Muscle of leg (tissue), 11 donors: ENCODE measurements around the gene IRF8. TPM values are rescaled to one million over a fixed set of nuclear protein-coding genes. Genes with fewer than 3 reads are reported as not detected.

ENCODE experiments used
- DNase-seq: peaks from one replicate; pipeline ENCODE4 v3.0.0; 2013
- H3K27ac ChIP-seq: one replicate; pipeline ENCODE4 v1.5.1; 2013; ENCODE audit warnings: mild to moderate bottlenecking, low read length, control low read depth
- H3K27me3 ChIP-seq: one replicate; pipeline ENCODE4 v1.6.1; 2013; ENCODE audit warnings: low read length; ENCODE audit not compliant: control insufficient read depth, insufficient read depth
- H3K36me3 ChIP-seq: one replicate; pipeline ENCODE4 v1.6.1; 2013; ENCODE audit warnings: low read length; ENCODE audit not compliant: control insufficient read depth, insufficient read depth
- H3K4me1 ChIP-seq: one replicate; pipeline ENCODE4 v1.6.1; 2013; ENCODE audit warnings: low read length; ENCODE audit not compliant: control insufficient read depth, insufficient read depth
- H3K4me3 ChIP-seq: one replicate; pipeline ENCODE4 v1.5.1; 2013; ENCODE audit warnings: low read length, control low read depth
- H3K9me3 ChIP-seq: replicated peaks from 2 replicates; pipeline ENCODE4 v1.6.1; 2013; ENCODE audit warnings: low read depth, low read length; ENCODE audit not compliant: control insufficient read depth
- WGBS: methylation state at CpG from one replicate; pipeline ENCODE4 v1.1.5; 2013; ENCODE audit warnings: missing lambda C conversion rate; ENCODE audit not compliant: insufficient coverage; 5-methylcytosine and 5-hydroxymethylcytosine counted together
- polyA plus RNA-seq, 8 donors: library from polyadenylated mRNA; unstranded; fragments of 120-200 nt; gene quantifications; one replicate each; pipeline versions ENCODE4 v1.2.1 to v1.2.3, GENCODE V29; 2013; ENCODE audit warnings: inconsistent platforms in 1 of 8, low replicate concordance in 1 of 8; ENCODE audit not compliant: insufficient read length in 8 of 8, insufficient read depth in 1 of 8
- total RNA-seq: library from RNA; stranded (reverse); fragments of 120-200 nt; gene quantifications from one replicate; pipeline ENCODE4 v1.2.4, GENCODE V29; 2013

Gene IRF8
- total and polyA plus RNA-seq, 9 donors, result 3.6 to 7.7 (median 5.8) TPM

DNA sequence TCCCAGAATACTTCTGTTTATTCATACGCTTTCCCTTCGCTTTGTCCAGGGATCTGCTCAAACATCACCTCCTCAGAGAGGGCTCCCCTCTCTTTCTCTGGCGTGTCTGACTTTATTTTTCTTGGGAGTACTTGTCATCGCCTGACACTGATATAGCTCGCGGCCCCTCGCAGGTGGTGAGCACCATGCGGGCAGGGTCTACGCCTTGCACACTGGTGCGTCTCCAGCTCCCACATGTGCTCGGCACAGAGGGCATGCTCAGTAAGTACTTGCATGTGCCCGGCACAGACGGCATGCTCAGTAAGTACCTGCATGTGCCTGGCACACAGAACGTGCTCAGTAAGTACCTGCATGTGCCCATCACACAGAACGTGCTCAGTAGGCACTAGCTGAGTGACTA is 57.5 kb downstream of the IRF8 start:
- H3K4me3 ChIP-seq, result no peak overlapping the region
- H3K27me3 ChIP-seq, result peaks cover 26% of the 10 kb centered on the region
- no peaks in the 10 kb centered on the region for H3K4me1 ChIP-seq
- no peaks in the 10 kb centered on the region for H3K36me3 ChIP-seq
- H3K9me3 ChIP-seq, result no peaks in the 10 kb centered on the region
- 87% methylated on average over 15 of the region's 15 CpGs for WGBS
- DNase-seq, result no peak
- no peak overlapping the region for H3K27ac ChIP-seq

DNA sequence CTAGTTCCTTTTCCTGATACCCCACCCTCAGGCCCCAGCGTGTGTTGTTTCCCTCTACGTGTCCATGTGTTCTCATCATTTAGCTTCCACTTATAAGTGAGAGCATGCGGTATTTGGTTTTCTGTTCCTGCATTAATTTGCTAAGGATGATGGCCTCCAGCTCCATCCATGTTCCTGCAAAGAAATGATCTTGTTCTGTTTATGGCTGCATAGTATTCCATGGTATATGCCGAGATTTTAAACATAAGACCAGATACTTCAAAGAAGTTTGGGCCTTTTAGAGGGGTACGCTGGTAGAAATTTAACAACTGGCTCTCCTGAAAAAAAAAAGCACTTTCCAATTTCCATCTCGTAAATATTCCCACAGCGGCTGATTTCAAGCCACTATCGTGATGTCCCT is 59.8 kb downstream of the IRF8 start:
- no peaks in the 10 kb centered on the region for H3K36me3 ChIP-seq
- peaks cover 6% of the 10 kb centered on the region for H3K4me1 ChIP-seq
- no peak overlapping the region for H3K4me3 ChIP-seq
- no peak overlapping the region for H3K27ac ChIP-seq
- DNase-seq, result no peak
- H3K27me3 ChIP-seq, result peaks cover 27% of the 10 kb centered on the region
- 100% methylated on average over 1 of the region's 8 CpGs for WGBS
- H3K9me3 ChIP-seq, result no peaks in the 10 kb centered on the region

DNA sequence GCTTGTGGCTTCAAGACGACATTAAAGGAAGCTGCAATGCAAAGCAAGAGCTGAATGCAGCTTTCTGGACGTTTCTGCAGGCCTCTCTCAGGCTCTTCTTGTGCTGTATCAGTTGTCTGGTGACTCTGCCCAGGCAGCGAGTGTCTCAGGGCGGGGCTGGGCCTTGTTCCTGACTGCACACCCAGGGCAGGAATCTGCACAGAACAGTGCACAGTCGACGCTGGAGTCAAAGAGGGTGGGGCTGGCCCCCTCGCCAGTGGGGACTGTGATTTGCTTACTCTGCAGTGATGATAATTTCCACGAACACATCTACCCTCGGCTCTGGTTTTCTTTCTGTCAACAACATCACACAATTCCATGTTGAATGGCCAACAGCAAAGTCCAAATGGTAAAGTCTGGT is 60.7 kb downstream of the IRF8 start:
- no peak for DNase-seq
- peaks cover 14% of the 10 kb centered on the region for H3K4me1 ChIP-seq
- peaks cover 27% of the 10 kb centered on the region for H3K27me3 ChIP-seq
- H3K27ac ChIP-seq, result no peak overlapping the region
- 51% methylated on average over 4 of the region's 9 CpGs for WGBS
- H3K9me3 ChIP-seq, result no peaks in the 10 kb centered on the region
- H3K4me3 ChIP-seq, result no peak overlapping the region
- H3K36me3 ChIP-seq, result no peaks in the 10 kb centered on the region

DNA sequence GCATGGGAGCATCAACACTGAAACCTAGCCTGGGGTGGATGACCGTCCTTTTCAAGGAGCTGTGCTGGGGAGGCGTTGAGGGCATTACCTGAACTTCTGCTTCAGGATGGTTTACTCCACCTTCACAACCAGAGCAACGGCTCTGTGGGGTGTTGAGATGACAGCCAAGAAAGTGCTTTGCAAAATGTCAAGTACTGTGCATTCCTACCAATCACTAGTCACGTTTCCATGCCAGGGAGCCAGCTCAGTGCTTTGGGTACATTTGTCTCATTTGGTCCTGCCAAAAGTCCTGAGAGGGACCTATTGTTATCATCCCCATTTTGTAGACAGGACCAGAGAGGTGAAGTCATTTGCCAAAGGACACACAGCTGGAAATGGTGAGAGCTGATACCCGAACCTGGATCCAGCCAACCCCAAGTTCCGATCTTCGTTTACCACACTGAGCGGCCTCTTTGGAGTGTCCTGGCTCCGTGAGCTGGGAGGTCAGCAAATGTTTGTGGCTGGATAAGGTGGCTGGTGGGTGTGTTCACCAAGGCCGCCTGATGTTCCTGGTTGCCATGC is 61.6 kb downstream of the IRF8 start:
- peaks cover 23% of the 10 kb centered on the region for H3K27me3 ChIP-seq
- no peak overlapping the region for H3K27ac ChIP-seq
- peaks cover 14% of the 10 kb centered on the region for H3K4me1 ChIP-seq
- H3K36me3 ChIP-seq, result no peaks in the 10 kb centered on the region
- 72% methylated on average over 9 of the region's 10 CpGs for WGBS
- H3K9me3 ChIP-seq, result no peaks in the 10 kb centered on the region
- no peak overlapping the region for H3K4me3 ChIP-seq
- no peak for DNase-seq

DNA sequence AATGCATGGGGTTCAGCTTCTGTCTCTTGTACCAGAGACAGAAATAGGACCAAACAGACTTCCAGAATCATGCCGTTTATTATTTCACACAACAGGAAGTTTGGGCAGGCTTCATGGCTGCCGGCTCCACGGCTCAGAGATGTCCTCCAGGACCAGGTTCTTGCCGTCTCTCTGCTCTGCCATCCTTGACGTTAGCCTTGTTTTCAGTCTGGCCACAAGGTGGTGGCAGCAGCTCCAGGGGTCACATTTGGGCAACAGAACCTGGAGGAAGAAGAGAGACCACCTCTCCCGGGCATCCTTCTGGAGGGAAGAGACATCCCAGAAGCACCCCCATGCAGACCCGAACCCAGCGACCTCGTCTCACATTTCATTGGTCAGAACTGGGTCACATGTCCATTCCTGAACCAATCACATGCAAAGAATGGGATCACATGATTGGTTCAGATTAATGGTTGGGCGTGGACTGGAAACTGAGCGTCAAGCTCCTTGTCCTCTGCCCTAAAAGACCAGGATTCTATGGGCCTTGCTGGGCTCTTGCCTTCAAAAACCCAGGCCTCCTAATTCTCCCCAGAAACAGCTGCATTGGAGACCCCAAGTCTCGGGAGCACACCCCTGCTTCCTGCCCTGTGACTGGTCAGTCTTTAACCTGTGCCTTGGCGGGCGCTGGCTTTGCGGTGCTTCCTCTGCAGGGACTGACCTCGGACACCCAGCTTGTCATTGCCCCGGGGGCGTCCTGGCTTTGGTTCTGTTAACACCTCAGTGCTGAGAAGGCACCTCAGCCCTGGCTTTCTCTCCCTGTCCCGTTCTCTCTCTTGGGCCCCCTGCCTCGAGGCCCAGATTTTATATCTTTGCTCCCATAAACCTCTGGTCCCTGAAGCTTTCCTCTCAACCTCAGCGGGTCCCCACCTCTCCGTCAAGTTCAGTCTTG is 63.3 kb downstream of the IRF8 start:
- Histone ChIP-seq H3K36me3 (no peaks in the 10 kb centered on the region), H3K4me3 (no peak overlapping the region), H3K27me3 (peaks cover 22% of the 10 kb centered on the region), H3K9me3 (no peaks in the 10 kb centered on the region), H3K4me1 (peaks cover 14% of the 10 kb centered on the region), H3K27ac (no peak overlapping the region)
- no peak for DNase-seq
- WGBS, result 82% methylated on average over 19 of the region's 22 CpGs

DNA sequence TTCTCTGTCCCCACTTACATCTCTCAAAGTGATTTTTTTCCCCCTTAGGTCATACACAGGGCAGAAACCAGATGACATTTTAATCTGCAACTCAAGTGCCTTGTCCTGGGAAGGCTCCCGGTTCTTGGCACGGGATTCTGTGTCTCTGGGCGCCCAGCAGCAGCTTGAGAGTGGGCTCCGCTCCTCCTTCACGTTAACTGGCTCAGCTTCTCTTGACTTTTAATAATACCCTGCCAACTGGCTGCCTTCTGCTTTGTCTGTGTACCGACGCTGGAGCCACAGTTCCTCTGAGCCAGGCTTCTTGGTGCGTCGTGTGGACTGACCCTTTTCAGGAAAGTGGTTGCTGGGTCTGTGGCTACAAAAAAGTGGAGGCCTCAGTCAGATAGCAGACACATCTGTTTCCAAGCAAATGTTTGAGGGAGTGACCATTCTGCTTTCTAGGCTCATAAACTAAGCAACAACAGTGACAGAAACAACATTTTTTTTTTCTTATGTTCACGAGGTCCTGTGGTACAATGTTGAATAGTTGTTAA is 64.9 kb downstream of the IRF8 start:
- Histone ChIP-seq H3K4me3 (no peak overlapping the region), H3K9me3 (no peaks in the 10 kb centered on the region), H3K27ac (peak overlapping the region; percentile 62), H3K36me3 (no peaks in the 10 kb centered on the region), H3K27me3 (peaks cover 30% of the 10 kb centered on the region), H3K4me1 (peaks cover 14% of the 10 kb centered on the region)
- WGBS, result 15% methylated on average over 8 of the region's 10 CpGs
- peak; percentile 91 for DNase-seq

DNA sequence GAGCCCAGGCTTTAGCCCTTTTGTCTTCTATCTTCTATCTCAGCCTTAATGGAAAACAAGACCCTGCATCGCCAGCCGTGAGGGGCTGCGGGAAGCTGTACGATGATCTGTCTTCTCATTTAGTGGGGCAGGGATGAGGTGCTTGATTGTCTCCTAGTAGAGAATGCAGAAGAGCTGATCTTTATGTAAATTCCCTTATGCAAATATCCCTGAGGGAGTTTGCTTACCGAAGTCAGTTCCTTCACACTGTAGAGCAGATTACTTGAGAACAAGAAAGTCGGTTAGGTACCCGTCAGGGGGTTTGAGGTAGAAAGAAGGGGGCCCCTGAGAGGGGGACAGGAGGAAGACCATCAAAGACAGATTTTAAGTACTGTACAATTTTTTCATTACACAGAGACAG is 66.2 kb downstream of the IRF8 start:
- Histone ChIP-seq H3K27me3 (peaks cover 38% of the 10 kb centered on the region), H3K9me3 (no peaks in the 10 kb centered on the region)
- WGBS, result 50% methylated on average over 1 of the region's 7 CpGs

DNA sequence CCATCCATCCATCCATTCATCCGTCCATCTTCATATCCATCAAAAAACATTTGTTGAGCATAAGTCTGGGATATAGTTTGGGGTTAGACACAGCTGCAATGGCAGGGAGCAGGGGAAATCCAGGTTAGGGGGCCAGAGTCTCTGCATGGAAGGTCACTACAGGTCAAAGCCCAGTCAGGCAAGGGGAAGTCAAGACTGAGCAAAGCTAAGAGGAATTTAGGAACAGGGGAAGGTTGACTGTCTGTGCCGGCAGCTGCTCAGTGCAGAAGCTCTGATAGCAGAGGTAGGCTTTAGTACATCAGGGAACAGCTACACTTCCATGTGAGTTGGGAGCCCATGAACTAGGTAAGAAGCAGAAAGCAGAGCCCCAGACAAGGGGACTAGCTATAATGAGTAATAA is 68.1 kb downstream of the IRF8 start:
- Histone ChIP-seq H3K4me1 (peaks cover 18% of the 10 kb centered on the region), H3K27ac (no peak overlapping the region), H3K4me3 (no peak overlapping the region), H3K9me3 (no peaks in the 10 kb centered on the region), H3K27me3 (peaks cover 40% of the 10 kb centered on the region), H3K36me3 (no peaks in the 10 kb centered on the region)
- WGBS, result 67% methylated on average over 1 of the region's 2 CpGs
- no peak for DNase-seq

More for the DNA sequence above, 66.2 kb downstream of the IRF8 start:
- no peak overlapping the region for H3K4me3 ChIP-seq
- H3K27ac ChIP-seq, result no peak overlapping the region
- no peaks in the 10 kb centered on the region for H3K36me3 ChIP-seq
- DNase-seq, result no peak
- peaks cover 18% of the 10 kb centered on the region for H3K4me1 ChIP-seq

DNA sequence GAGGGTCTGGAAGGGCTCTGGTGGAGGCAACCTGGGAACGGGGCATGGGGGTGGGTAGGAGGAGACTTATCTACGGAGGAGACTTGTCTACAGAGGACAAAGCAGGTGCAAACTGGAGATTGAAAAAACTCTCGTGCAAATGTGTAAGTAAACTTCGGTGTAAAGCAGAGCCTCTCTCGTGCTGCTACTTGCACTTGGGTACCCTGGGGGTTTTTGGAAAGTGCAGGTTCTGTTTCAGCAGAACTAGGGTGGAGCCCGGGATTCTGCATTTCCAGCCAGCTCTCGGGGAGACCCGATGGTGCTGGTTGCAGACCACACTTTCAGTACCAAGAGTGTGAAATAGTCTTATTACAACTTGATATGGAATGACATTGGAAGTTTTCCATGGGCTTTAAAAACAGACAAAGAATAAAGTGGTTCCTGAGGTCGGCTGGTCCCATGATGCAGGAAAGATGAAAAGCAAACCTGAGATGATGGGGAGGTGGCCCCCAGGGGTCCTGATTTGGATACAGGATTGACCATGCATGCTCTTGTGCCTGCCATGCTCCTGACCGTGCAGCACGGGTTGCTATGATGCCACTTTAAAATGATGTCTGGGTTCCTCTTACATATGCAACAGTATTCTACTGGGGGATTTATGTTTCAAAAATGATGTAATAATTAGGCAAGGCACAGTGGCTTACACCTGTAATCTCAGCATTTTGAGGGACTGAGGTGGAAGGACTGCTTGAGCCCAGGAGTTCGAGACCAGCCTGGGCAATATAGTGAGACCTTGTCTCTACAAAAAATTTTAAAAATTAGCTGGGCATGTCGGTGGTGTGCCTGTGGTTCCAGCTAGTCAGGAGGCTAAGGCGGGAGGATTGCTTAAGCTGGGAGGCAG is 69.3 kb downstream of the IRF8 start:
- Histone ChIP-seq H3K4me1 (peaks cover 16% of the 10 kb centered on the region), H3K9me3 (no peaks in the 10 kb centered on the region), H3K4me3 (no peak overlapping the region), H3K36me3 (no peaks in the 10 kb centered on the region), H3K27ac (no peak overlapping the region), H3K27me3 (peaks cover 37% of the 10 kb centered on the region)
- DNase-seq, result no peak
- WGBS, result 60% methylated on average over 12 of the region's 14 CpGs

DNA sequence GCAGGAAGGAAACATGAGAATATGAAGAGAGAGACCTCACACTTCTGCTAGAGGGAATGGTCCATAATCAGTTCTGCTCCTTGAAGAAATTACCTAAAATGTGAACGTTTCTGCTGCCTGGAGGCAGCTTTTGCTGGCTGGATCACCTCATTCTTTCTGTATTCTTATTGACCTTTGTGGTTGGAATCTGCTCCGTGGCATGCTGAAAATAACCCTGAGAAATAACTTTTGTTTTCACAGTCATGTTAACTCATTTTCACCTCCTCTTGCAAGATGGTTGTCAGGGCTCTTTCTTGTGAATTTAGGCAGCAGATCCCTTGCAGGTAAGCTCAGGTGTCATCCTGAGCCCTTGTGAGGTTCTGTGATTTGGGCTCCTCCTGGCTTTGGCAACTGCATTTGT is 70.2 kb downstream of the IRF8 start:
- Histone ChIP-seq H3K9me3 (no peaks in the 10 kb centered on the region), H3K4me1 (peaks cover 9% of the 10 kb centered on the region), H3K36me3 (no peaks in the 10 kb centered on the region), H3K4me3 (no peak overlapping the region), H3K27ac (no peak overlapping the region), H3K27me3 (peaks cover 37% of the 10 kb centered on the region)
- 0% methylated on average over 1 of the region's 2 CpGs for WGBS
- no peak for DNase-seq
